Measurements from ENCODE around the gene TMEM182.

- TF ChIP-seq CTCF (IDR thresholded peaks at IDR 0.05) (peak; percentile 35 to 78), POLR2A (IDR thresholded peaks at IDR 0.05) (no peak)
Measured at GRCh38 chr2:102839668-102840388, 78.0 kb downstream of the TMEM182 start.

Measured in suprapubic skin (tissue), 3 donors.